ENCODE results near the gene BRD1.
"Not testable (repeated sequence)": the region's sequence is repeated elsewhere in the genome, so short reads cannot be mapped to it uniquely, and the experiment has no call there.

Gene BRD1

DNA sequence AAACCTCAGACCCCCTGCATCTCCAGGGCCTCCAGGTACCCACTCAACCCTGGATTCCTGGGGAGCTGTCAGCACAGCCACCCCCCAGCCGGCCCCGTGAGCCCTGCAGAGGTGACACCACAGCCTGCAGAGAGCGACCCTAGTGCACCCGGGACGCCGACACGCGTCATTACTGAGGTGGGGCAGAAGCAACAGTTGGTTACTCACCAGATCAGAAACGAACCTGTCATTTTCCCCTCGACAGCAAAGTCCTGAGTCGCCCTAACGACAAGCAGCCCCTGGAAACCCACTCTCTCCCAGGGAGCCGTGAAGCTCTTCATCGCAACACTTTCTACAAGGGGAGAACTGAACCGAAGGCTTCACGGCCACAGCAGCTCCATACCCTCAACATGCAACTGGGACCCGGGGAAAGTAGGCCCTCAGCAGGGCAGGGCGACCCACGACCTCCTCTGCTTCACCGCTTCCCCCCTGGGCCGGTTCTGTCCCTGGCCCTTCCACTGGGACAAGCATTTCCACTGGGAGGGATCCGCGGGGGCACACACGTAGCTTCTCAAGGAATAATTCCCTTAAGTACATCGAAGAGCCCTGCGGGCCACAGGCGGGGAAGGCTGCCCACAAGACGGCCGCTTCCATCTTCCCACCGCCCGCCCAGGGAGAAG lies 1.6 kb downstream of the BRD1 start:
- no peak for DNase-seq

GRCh38 chr22:49825436-49825835 lies 2.2 kb downstream of the BRD1 start:
- DNase-seq = no peak

DNA sequence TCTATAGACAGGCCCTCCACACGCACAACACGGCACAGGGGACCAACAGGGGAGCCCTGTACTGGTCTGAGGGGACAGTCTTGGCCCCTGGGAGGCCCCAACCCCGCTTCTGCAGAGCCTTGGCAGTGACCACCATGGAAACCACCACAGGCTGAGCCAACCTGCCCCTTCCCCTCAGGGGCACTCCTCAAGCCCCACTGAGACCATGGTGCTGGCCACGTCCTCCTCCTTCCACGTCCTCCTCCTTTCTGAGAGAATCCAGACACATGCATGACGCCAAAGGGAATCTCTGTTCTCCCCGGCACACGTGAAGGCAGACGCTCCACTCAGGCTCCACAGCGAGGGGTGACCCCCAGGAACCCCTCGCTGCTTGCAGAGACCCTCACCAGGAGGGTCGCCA lies 2.7 kb downstream of the BRD1 start:
- no peak for DNase-seq

DNA sequence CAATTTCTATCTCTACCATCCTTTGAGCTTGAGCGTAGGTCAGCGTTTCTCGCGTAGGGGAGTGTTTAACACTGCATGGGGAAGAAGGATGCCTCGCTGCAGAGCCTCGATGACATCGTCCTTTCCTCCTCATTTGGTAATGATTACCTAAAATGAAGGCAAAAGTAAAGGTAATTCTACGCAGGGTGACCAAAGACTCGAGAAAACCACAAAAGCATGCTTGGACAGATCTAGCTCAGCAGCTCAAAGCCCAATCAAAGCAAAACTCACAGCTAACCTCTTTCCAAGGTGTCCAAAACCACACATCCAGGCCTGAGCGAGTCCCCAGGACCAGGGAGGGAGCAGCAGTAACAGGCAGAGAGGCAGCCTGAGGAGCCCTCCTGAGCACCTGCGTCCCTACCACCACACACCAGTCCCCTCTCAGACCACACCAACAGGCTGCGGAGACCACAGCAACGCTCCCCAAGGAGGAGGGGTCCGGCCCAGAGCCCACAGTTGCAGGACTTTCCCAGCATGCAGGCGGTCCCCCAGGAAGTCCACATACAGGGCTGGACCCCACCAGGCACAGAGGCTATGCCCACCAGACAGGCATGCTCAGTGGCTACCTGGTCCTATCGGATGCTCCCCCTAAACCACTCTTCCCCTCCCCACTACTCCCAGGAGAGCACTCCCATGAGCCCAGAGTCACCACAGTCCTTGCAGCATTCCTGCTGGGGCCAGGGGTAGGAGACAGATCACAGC lies 3.3 kb downstream of the BRD1 start:
- no peak for DNase-seq

DNA sequence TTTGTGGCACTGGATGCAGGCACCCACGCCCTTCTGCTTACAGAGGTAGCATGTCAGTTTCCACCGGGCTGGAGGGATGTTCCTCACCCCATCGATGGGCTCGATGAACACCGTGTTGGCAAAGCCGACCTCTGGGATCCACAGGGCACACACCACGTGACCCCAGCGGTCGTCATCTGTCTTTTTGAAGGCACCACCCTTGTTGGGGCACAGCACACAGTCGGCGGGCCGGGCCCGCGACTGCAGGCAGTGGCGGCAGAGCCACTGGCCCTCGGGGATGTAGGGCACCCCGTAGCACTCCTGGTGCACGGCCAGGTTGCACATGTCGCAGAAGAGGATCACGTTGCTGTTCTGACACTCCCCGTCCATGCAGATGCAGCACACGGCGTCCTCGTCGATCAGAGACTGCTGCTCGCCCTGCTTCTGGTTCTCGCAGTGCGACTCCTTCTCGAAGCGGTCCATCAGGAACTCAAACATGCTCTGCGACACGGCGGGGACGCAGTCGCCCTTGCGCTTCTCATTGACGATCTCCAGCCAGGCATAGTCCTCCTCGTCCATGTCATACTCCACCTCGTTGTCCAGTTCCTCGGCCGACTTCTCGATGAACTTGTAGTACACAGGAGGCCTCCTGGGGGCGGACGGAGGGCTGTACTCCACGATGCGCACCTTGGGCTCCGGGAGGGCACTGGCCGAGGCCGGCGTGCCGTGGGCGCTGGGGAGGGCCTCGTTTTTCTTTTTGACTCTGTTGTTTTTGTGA lies 4.2 kb downstream of the BRD1 start:
- no peak for DNase-seq

- DNase-seq = not testable (repeated sequence)
Measured at GRCh38 chr22:49821741-49822140, 5.9 kb downstream of the BRD1 start.

DNA sequence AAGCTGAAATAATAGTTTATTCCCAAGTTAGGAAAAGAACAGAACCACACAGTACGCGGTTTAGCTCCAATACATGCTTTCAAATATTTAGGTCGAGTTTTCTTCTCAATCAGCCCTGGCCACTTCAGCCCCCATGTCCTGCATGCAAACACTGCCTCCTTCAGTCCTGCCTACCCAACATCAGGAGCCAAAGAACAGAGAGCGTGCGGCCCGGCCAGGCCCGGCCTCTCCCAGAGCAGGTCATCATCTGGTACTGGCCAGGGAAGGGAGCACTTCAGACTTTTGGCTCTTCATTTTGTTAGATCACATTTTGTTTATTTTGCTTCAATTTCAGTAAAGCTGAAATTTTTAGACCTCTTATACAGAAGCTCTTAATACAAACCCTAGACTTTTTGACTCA lies 6.7 kb downstream of the BRD1 start:
- no peak for DNase-seq

- DNase-seq = no peak
Measured at GRCh38 chr22:49817359-49817758, 10.3 kb downstream of the BRD1 start.

- DNase-seq = no peak
Measured at GRCh38 chr22:49815641-49816091, 12.0 kb downstream of the BRD1 start.

DNA sequence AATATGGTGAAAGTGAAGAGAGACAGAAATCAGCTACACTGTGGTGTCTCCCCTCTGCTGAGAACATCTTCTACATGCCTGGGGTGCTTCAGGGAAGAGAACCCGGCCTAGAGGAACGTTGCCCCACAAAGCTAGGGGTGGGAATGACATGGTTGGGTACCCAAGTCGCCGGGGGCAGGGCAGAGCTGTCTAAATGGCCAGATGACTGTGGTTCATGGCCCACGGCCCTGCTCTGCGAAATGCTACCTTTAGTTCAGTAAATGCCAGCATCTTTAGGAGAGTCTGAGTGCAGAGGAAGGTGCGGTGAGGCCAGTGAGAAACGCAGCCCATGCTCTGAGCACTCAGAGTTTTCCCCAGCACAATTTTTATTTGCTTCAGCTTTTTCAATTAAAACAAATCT lies 12.8 kb downstream of the BRD1 start:
- no peak for DNase-seq

- no peak for DNase-seq
Measured at GRCh38 chr22:49814164-49814686, 13.4 kb downstream of the BRD1 start.

DNA sequence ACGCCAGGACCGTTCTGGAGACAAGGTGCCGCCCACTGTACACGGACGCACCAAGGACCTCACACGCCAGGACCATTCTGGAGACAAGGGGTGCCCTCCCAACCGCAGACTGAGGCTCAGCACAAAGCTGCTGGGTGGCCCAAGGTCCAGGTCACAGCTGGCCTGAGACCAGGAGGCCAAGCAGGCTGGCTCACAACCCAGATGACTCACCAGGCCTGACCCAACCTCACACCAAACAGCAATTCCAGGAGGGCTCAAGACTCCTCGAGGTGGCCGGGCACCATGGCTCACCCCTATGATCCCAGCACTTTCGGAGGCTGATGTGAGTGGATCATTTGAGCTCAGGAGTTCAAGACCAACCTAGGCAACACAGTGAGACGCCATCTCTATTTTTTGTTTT lies 14.8 kb downstream of the BRD1 start:
- DNase-seq = no peak

GRCh38 chr22:49811020-49811791 lies 16.5 kb downstream of the BRD1 start:
- no peak for DNase-seq

DNA sequence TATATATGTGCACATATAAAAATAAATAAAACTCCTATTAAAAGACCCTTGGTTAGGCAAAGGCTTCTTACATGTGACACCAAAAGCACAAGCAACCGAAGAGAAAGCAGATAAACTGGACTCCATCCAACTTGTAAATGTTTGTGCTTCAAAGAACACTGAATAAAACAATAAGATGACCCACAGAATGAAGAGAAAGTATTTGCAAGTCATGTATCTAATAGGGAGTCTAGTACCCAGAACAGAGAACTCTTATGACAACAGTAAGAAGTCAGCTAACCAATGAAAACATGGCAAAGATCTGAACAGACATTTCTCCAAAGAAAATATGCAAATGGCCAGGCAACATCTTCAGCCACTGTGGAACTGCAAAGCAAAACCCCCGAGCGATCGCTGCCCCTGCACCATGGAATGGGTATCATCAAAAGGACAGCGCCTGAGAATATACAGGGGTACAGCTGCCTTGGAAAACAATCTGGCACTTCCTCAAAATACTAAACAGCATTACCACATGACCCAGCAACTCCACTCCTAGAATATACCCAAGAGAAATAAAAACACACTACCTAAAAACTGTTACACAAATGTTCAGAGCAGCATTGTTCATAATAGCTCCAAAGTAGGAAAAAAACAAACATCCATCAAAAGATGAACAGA lies 17.2 kb downstream of the BRD1 start:
- no peak for DNase-seq

DNA sequence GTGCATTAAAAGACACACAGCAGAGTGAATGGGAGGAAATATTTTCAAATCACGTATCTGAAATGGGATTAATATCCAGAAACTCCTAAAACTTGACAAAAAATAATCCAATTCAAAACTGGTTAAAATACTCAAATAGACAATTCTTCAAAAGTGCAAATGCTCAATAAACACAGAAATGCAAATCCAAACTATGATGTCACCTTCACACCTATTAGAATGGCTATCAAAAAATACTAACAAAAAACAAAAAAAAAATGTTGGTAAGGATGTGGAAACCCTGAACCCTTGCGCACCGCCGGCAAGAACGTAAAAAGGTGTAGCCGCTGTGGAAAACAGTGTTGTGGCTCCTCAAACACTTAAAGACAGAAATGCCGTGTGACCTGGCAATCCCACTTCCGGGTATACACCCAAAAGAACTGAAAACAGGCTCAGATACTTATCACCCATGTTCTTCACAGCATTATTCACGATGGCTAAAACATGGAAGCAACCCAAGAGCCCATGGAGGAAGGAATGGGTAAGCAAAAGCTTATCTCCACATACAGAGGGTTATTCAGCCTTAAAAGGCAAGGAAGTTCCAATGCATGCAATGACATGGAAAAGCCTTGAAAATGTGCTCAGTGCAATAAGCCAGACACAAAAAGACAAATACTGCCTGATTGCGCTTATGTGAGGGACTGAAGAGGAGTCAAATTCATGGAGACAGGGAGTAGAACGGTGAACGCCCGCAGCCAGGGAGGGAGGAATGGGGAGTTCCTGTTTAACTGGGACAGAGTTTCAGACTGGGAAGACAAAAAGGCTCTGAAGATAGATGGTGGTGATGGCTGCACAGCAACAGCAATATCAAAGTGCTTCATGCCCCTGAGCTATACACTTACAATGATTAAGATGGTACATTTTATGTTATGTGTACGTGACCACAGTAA lies 19.6 kb downstream of the BRD1 start:
- DNase-seq = no peak

GRCh38 chr22:49807129-49807528 lies 20.5 kb downstream of the BRD1 start:
- DNase-seq = no peak

- no peak for DNase-seq
Measured at GRCh38 chr22:49803737-49804375, 23.8 kb downstream of the BRD1 start.

DNA sequence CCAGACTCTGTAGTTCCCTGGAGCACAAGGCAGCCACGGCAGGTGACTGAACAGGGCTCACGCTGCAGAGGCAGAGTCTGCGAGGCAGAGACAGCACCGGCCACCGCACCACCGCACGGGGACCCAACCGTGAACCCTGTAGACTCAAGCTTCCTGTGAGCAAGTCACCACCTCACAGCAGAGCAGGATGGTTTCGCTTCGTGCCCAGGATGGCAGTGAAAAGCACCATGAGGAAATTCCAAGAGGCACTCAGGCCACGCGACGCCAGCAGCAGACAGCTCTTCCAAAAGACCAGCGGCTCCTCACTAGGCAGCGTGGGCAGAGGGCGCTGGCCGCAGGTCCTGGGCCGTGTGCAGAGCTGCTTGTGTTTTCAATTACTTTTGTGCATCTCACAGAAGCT lies 24.5 kb downstream of the BRD1 start:
- no peak for DNase-seq

DNA sequence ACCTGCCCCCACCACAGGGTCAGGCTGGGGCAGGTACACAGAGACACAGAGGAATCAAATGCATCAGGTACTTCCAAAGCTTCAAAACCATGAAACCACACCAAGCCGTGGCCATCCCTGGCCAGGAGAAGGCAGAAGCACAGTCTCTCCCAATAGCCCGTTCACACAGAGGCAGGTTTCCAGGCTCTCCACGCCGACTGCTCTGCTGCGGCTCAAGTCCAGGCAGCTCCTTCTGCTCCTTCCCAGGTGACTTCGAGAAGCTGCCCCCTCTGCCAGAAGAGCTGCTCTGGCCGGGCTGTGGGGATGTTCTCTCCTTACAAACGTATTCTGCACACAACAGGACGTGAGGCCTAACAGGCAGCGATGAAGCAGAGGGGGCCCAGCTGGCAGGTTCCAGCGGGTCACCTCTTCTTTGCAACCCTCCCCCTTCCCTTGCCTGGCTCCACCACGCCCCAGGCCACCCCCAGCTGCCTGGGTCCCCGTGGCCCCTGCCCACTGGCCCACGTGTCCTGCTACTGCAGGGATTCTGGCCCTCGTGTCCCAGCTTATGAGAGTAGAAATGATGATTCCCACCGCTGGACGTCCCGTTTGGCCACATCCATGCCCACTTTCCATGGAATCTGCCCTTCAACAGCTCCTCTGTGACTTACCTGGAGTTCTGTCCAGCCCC lies 26.1 kb downstream of the BRD1 start:
- DNase-seq = no peak
